Gastroesophageal sphincter (tissue), 4 donors: Measurements from ENCODE around the gene IL9R. TPM values are rescaled to one million over a fixed set of nuclear protein-coding genes. Genes with fewer than 3 reads are reported as not detected.
"Not testable (repeated sequence)": the region's sequence is repeated elsewhere in the genome, so short reads cannot be mapped to it uniquely, and the experiment has no call there.

ENCODE experiments used
- ATAC-seq: fragments of 150-250 bp; one replicate; pipeline ENCODE4 v1.9.1; 2016; ENCODE audit warnings: mild to moderate bottlenecking, moderate library complexity
- H3K27ac ChIP-seq, 4 donors: fragments of 200-600 bp; sonication (generic) in 3 of 4; 1 replicate in 3 of 4; 2 replicates in 1 of 4; pipeline ENCODE4 v1.5.1; 2016 to 2019
- H3K27me3 ChIP-seq: fragments of 200-600 bp; sonication (generic); one replicate; pipeline ENCODE4 v1.5.1; 2019
- H3K36me3 ChIP-seq, 2 donors: fragments of 200-600 bp; sonication (generic); one replicate each; pipeline ENCODE4 v1.5.1; 2019; ENCODE audit warnings: control low read depth in 1 of 2
- H3K4me1 ChIP-seq, 3 donors: fragments of 200-600 bp; sonication (generic); 1 replicate in 2 of 3; 2 replicates in 1 of 3; pipeline ENCODE4 v1.5.1; 2016 to 2019; ENCODE audit warnings: control low read depth in 2 of 3
- H3K4me3 ChIP-seq, 2 donors: fragments of 200-600 bp; sonication (generic); one replicate each; pipeline ENCODE4 v1.5.1; 2019; ENCODE audit warnings: mild to moderate bottlenecking in 1 of 2, moderate library complexity in 1 of 2
- H3K9me3 ChIP-seq, 3 donors: fragments of 200-600 bp; sonication (generic); one replicate each; pipeline ENCODE4 v1.5.1; 2017 to 2019; ENCODE audit warnings: control low read depth in 2 of 3
- EP300 ChIP-seq: sonication (generic); formaldehyde crosslinking; IDR thresholded peaks from one replicate; pipeline ENCODE4 v1.6.1; 2017; ENCODE audit warnings: antibody characterized with exemption, mild to moderate bottlenecking
- POLR2A ChIP-seq, 2 donors: fragments of 450-650 bp; IDR thresholded peaks; one replicate each; pipeline ENCODE4 v1.6.1; 2017; ENCODE audit warnings: antibody characterized with exemption in 2 of 2, mild to moderate bottlenecking in 2 of 2, moderate library complexity in 1 of 2
- POLR2AphosphoS5 ChIP-seq: sonication (generic); formaldehyde crosslinking; IDR thresholded peaks from one replicate; pipeline ENCODE4 v1.6.1; 2017; ENCODE audit warnings: antibody characterized with exemption
- WGBS, 2 donors: methylation state at CpG; one replicate each; pipeline ENCODE4 v1.1.5; 2018; ENCODE audit warnings: low coverage in 1 of 2; 5-methylcytosine and 5-hydroxymethylcytosine counted together
- total RNA-seq, 4 donors: library from RNA; depleted of rRNA; stranded (reverse); fragments of >200 nt; gene quantifications; one replicate each; pipeline ENCODE4 v1.1.0, GENCODE V29; 2016
- TF ChIP-seq, protein P1 (sequence below), 4 experiments: fragments of 200-600 bp in 2 of 4; fragments of 450-650 bp in 2 of 4; sonication (generic) in 1 of 4; IDR thresholded peaks; one replicate each; pipeline ENCODE4 v1.5.1; 2017 to 2019; ENCODE audit warnings: antibody characterized with exemption in 4 of 4, mild to moderate bottlenecking in 2 of 4, moderate library complexity in 2 of 4

The IL9R gene
- total RNA-seq, 4 donors from 2014 or later: 0.15 to 0.32 TPM; not detected in 2

DNA sequence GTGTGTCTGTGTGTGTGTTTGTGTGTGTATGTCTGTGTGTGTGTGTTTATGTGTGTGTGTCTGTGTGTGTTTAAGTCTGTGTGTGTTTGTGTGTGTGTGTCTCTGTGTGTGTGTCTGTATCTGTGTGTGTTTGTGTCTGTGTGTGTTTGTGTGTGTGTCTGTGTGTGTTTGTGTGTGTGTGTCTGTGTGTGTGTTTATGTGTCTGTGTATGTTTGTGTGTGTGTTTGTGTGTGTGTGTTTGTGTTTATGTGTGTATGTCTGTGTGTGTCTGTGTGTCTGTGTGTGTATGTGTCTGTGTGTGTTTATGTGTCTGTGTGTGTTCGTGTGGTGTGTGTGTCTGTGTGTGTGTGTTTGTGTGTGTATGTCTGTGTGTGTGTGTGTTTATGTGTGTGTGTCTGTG, 11.4 kb downstream of the IL9R start:
- Histone ChIP-seq H3K4me1 (no peaks in the 10 kb centered on the region), H3K27ac (no peak overlapping the region), H3K9me3 (no peaks in the 10 kb centered on the region), H3K36me3 (no peaks in the 10 kb centered on the region), H3K4me3 (no peak overlapping the region), H3K27me3 (no peaks in the 10 kb centered on the region)
- ATAC-seq: no peak
- TF ChIP-seq, protein P1, sequence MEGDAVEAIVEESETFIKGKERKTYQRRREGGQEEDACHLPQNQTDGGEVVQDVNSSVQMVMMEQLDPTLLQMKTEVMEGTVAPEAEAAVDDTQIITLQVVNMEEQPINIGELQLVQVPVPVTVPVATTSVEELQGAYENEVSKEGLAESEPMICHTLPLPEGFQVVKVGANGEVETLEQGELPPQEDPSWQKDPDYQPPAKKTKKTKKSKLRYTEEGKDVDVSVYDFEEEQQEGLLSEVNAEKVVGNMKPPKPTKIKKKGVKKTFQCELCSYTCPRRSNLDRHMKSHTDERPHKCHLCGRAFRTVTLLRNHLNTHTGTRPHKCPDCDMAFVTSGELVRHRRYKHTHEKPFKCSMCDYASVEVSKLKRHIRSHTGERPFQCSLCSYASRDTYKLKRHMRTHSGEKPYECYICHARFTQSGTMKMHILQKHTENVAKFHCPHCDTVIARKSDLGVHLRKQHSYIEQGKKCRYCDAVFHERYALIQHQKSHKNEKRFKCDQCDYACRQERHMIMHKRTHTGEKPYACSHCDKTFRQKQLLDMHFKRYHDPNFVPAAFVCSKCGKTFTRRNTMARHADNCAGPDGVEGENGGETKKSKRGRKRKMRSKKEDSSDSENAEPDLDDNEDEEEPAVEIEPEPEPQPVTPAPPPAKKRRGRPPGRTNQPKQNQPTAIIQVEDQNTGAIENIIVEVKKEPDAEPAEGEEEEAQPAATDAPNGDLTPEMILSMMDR (IDR thresholded peaks at IDR 0.05): no peak
- TF ChIP-seq POLR2AphosphoS5: no peak
- no peak for TF ChIP-seq POLR2A (IDR thresholded peaks at IDR 0.05)
- no peak for TF ChIP-seq EP300
- WGBS, 2 donors: 80% methylated on average over 1 of the region's 1 CpG; no CpG with 5 or more reads in 1 of the 2 donors

DNA sequence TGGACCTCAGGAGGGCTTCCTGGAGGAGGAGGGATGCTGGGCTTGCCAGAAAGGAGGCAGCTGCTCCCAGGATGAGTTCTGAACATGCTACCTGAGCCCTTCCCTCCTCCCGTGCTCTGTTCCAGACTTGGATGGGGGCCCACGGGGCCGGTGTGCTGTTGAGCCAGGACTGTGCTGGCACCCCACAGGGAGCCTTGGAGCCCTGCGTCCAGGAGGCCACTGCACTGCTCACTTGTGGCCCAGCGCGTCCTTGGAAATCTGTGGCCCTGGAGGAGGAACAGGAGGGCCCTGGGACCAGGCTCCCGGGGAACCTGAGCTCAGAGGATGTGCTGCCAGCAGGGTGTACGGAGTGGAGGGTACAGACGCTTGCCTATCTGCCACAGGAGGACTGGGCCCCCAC, 12.2 kb downstream of the IL9R start:
- not testable (repeated sequence) for ATAC-seq, H3K4me3 ChIP-seq, H3K27me3 ChIP-seq, H3K4me1 ChIP-seq, H3K9me3 ChIP-seq, H3K36me3 ChIP-seq, H3K27ac ChIP-seq
- no CpG with 5 or more reads among the region's 9 CpGs for WGBS, 2 donors

DNA sequence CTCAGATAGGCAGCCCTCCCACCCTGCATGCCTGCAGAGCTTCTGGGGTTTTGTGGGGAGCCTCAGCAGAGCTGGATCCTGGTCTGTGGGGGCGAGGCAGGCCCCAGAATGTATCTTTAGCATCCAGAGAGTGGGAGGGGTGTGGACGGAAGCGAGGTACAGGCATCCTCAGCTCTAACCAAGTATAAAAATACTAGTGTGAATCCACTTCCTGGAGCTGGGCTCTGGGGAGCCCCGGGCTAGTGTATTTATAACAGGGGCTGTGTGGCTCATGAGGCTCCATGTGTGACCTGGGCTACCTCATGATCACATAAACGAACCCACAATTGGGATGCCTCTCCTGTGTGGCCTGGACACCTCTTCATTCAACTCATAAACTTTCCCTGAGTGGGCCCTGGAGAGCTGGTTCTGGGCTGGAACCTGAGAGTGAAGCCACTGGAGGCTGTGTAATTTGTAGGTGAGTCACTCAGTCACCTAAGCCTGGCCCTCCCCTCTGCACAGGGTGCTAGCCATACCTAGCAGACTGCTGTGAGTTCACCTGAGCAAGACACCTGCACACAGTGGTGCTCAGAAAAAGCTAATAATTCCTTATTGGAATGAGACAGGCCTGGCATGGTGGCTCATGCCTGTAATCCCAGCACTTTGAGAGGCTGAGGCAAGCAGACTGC, 15.9 kb downstream of the IL9R start:
- not testable (repeated sequence) for H3K4me3 ChIP-seq, H3K36me3 ChIP-seq, ATAC-seq, H3K27me3 ChIP-seq, H3K9me3 ChIP-seq, H3K27ac ChIP-seq, H3K4me1 ChIP-seq
- WGBS, 2 donors: no CpG with 5 or more reads among the region's 5 CpGs

DNA sequence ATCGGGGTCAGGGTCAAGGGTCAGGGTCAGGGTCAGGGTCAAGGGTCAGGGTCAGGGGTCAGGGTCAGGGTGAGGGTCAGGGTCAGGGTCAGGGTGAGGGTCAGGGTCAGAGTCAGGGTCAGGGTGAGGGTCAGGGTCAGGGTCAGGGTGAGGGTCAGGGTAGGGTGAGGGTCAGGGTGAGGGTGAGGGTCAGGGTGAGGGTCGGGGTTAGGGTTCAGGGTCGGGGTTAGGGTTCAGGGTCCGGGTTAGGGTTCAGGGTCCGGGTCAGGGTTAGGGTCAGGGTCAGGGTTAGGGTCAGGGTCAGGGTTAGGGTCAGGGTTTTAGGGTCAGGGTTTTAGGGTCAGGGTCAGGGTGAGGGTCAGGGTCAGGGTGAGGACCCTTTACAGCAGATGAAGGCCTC, 22.4 kb downstream of the IL9R start:
- not testable (repeated sequence) for H3K27me3 ChIP-seq, H3K9me3 ChIP-seq, H3K4me3 ChIP-seq, H3K36me3 ChIP-seq, H3K4me1 ChIP-seq, ATAC-seq, H3K27ac ChIP-seq
- no CpG with 5 or more reads among the region's 5 CpGs for WGBS, 2 donors

DNA sequence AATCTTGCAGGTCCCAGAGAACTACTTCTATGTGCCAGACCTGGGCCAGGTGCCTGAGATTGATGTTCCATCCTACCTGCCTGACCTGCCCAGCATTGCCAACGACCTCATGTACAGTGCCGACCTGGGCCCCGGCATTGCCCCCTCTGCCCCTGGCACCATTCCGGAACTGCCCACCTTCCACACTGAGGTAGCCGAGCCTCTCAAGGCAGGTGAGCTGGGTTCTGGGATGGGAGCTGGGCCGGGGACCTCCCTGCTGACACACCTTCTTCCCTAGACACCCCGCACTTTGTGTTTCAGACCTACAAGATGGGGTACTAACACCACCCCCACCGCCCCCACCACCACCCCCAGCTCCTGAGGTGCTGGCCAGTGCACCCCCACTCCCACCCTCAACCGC, 25.5 kb downstream of the IL9R start:
- not testable (repeated sequence) for H3K9me3 ChIP-seq, ATAC-seq, H3K27ac ChIP-seq, H3K4me3 ChIP-seq, H3K27me3 ChIP-seq, H3K4me1 ChIP-seq, H3K36me3 ChIP-seq
- WGBS, 2 donors: no CpG with 5 or more reads among the region's 9 CpGs

DNA sequence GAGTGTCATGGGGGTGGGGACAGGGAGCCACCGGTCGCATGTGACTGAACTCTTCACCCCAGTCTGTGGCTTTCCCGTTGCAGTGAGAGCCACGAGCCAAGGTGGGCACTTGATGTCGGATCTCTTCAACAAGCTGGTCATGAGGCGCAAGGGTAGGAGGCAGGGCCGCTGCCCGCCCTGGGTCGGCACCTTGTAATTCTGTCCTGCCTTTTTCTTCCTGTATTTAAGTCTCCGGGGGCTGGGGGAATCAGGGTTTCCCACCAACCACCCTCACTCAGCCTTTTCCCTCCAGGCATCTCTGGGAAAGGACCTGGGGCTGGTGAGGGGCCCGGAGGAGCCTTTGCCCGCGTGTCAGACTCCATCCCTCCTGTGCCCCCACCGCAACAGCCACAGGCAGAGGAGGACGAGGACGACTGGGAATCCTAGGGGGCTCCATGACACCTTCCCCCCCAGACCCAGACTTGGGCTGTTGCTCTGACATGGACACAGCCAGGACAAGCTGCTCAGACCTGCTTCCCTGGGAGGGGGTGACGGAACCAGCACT, 27.5 kb downstream of the IL9R start:
- H3K9me3 ChIP-seq, ATAC-seq, H3K4me3 ChIP-seq, H3K27me3 ChIP-seq, H3K36me3 ChIP-seq, H3K27ac ChIP-seq, H3K4me1 ChIP-seq: not testable (repeated sequence)
- 78% methylated on average over 8 of the region's 17 CpGs; no CpG with 5 or more reads in 1 of the 2 donors for WGBS, 2 donors

DNA sequence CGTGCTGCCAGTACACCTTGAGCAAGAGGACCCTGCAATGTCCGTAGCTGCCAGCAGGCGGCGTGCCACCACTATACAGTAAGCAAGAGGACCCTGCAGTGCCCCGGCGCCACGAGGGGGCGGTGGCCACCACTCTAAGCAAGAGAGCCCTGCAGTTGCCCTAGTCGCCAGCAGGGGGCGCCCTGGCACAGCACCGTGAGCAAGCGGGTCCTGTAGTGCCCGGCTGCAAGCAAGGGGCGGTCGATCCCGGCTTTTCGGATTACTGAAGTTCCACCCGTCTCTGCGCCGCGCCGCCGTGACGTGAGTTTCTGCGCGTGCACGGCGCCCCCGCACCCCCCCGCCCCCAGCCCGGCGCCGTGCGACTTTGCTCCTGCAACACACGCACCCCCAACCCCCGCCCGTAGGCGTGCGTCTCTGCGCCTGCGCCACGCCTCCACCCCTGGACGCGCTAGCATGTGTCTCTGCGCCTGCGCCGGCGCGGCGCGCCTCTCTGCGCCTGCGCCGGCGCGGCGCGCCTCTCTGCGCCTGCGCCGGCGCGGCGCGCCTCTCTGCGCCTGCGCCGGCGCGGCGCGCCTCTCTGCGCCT, 31.2 kb downstream of the IL9R start:
- ATAC-seq, H3K36me3 ChIP-seq, H3K4me1 ChIP-seq, H3K4me3 ChIP-seq, H3K27me3 ChIP-seq, H3K9me3 ChIP-seq, H3K27ac ChIP-seq: not testable (repeated sequence)
- no CpG with 5 or more reads among the region's 73 CpGs for WGBS, 2 donors

DNA sequence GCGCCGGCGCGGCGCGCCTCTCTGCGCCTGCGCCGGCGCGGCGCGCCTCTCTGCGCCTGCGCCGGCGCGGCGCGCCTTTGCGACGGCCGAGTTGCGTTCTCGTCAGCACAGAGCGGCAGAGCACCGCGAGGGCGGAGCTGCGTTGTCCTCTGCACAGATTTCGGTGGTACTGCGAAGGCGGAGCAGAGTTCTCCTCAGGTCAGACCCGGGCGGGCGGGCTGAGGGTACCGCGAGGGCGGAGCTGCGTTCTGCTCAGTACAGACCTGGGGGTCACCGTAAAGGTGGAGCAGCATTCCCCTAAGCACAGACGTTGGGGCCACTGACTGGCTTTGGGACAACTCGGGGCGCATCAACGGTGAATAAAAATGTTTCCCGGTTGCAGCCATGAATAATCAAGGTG, 31.8 kb downstream of the IL9R start:
- H3K4me1 ChIP-seq, H3K36me3 ChIP-seq, H3K27ac ChIP-seq, H3K4me3 ChIP-seq, H3K9me3 ChIP-seq, ATAC-seq, H3K27me3 ChIP-seq: not testable (repeated sequence)
- no CpG with 5 or more reads among the region's 46 CpGs for WGBS, 2 donors

DNA sequence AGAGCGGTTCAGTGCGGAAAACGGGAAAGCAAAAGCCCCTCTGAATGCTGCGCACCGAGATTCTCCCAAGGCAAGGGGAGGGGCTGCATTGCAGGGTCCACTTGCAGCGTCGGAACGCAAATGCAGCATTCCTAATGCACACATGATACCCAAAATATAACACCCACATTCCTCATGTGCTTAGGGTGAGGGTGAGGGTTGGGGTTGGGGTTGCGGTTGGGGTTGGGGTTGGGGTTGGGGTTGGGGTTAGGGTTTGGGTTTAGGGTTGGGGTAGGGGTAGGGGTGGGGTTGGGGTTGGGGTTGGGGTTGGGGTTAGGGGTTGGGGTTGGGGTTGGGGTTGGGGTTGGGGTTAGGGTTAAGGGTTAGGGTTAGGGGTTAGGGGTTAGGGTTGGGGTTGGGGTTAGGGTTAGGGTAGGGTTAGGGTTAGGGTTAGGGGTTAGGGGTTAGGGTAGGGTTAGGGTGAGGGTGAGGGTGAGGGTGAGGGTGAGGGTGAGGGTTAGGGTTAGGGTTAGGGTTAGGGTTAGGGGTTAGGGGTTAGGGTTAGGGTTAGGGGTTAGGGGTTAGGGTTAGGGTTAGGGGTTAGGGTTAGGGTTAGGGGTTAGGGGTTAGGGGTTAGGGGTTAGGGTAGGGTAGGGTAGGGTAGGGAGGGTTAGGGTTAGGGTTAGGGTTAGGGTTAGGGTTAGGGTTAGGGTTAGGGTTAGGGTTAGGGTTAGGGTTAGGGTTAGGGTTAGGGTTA, 32.4 kb downstream of the IL9R start:
- ATAC-seq: not testable (repeated sequence)

DNA sequence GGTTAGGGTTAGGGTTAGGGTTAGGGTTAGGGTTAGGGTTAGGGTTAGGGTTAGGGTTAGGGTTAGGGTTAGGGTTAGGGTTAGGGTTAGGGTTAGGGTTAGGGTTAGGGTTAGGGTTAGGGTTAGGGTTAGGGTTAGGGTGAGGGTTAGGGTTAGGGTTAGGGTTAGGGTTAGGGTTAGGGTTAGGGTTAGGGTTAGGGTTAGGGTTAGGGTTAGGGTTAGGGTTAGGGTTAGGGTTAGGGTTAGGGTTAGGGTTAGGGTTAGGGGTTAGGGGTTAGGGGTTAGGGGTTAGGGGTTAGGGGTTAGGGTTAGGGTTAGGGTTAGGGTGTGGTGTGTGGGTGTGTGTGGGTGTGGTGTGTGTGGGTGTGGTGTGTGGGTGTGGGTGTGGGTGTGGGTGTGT, 33.0 kb downstream of the IL9R start:
- not testable (repeated sequence) for ATAC-seq, H3K9me3 ChIP-seq, H3K27me3 ChIP-seq, H3K4me1 ChIP-seq, H3K27ac ChIP-seq, H3K36me3 ChIP-seq, H3K4me3 ChIP-seq

More for the DNA sequence above, 32.4 kb downstream of the IL9R start:
- H3K9me3 ChIP-seq, H3K4me1 ChIP-seq, H3K4me3 ChIP-seq, H3K27ac ChIP-seq, H3K36me3 ChIP-seq, H3K27me3 ChIP-seq: not testable (repeated sequence)
- no CpG with 5 or more reads among the region's 9 CpGs for WGBS, 2 donors
